ENCODE measurements around the gene NFRKB. TPM values are rescaled to one million over a fixed set of nuclear protein-coding genes. Genes with fewer than 3 reads are reported as not detected.

Gene NFRKB
- total RNA-seq, 1 experiment from 2014 or later: 48.2 TPM

- no peaks in the 10 kb centered on the region for H3K9me3 ChIP-seq (ENCODE audit: low read length)
- ChIA-PET CTCF (no interaction called here), POLR2A (ENCODE audit: unreplicated experiment) (interaction anchor here (0.6 kb wide), 1 partner anchor 60 kb away, joined by 3 read pairs; the partner anchor contains the start of gene PRDM10)
- intact Hi-C loops (cut with micrococcal nuclease): no loop called here
- H3K4me3 ChIP-seq (ENCODE audit: low read length): no peak overlapping the region
- TF ChIP-seq CTCF (conservative IDR thresholded peaks at IDR 0.05; ENCODE audit: low read depth, low read length) (no peak), EZH2phosphoT487 (IDR thresholded peaks at IDR 0.05; ENCODE audit: borderline replicate concordance, low read length) (no peak), EZH2 (IDR thresholded peaks at IDR 0.05; ENCODE audit: low read length, unreplicated experiment) (no peak)
- H2AFZ ChIP-seq (ENCODE audit: low read length): no peak overlapping the region
- DNase-seq: peak; percentile 34
- no peaks in the 10 kb centered on the region for H3K36me3 ChIP-seq (ENCODE audit: low read depth, low read length)
- H3K27ac ChIP-seq (ENCODE audit: low read length): no peak overlapping the region
- no TSS peak for BruUV-seq (replicated peaks)
- 0 out of 2 replicates have a peak, but pooled peaks cover 2% of the 10 kb centered on the region for H3K4me1 ChIP-seq (ENCODE audit: insufficient read depth, low read length)
- H3F3A ChIP-seq (ENCODE audit: low read length, unreplicated experiment): no peaks in the 10 kb centered on the region
- no peak; the same call in 1 of the 2 replicates for ATAC-seq
- H3K27me3 ChIP-seq (ENCODE audit: low read length): no peaks in the 10 kb centered on the region
- H3K79me2 ChIP-seq (ENCODE audit: low read length): no peaks in the 10 kb centered on the region
- no peaks in the 10 kb centered on the region for H3K9me2 ChIP-seq (replicated peaks; ENCODE audit: low read length)
- no peak overlapping the region for H3K9ac ChIP-seq (ENCODE audit: low read length)
- no peak overlapping the region for H3K4me2 ChIP-seq (ENCODE audit: low read length)
- no peaks in the 10 kb centered on the region for H4K20me1 ChIP-seq (ENCODE audit: low read length)
Observed at GRCh38 chr11:129943036-129943435, 47.7 kb upstream of the NFRKB start.

GRCh38 chr11:129939510-129939909 lies 44.1 kb upstream of the NFRKB start:
- intact Hi-C loops (cut with micrococcal nuclease): no loop called here
- CTCF ChIA-PET: no interaction called here
- POLR2A ChIA-PET (ENCODE audit: unreplicated experiment): no interaction called here

More at GRCh38 chr11:129939510-129939909, 44.1 kb upstream of the NFRKB start:
- DNase-seq (no peak), ATAC-seq (no peak)
- Histone ChIP-seq H3K4me3 (ENCODE audit: low read length) (no peak overlapping the region), H3K9me2 (replicated peaks; ENCODE audit: low read length) (no peaks in the 10 kb centered on the region), H3K27me3 (ENCODE audit: low read length) (no peaks in the 10 kb centered on the region), H3K9ac (ENCODE audit: low read length) (no peak overlapping the region), H3K36me3 (ENCODE audit: low read depth, low read length) (no peaks in the 10 kb centered on the region), H3K4me1 (ENCODE audit: insufficient read depth, low read length) (0 out of 2 replicates have a peak, but pooled peaks cover 2% of the 10 kb centered on the region), H4K20me1 (ENCODE audit: low read length) (no peaks in the 10 kb centered on the region), H3K9me3 (ENCODE audit: low read length) (no peaks in the 10 kb centered on the region), H3F3A (ENCODE audit: low read length, unreplicated experiment) (no peaks in the 10 kb centered on the region), H3K4me2 (ENCODE audit: low read length) (no peak overlapping the region), H3K79me2 (ENCODE audit: low read length) (no peaks in the 10 kb centered on the region), H2AFZ (ENCODE audit: low read length) (no peak overlapping the region), H3K27ac (ENCODE audit: low read length) (no peak overlapping the region)
- no TSS peak for BruUV-seq (replicated peaks)
- TF ChIP-seq EZH2 (IDR thresholded peaks at IDR 0.05; ENCODE audit: low read length, unreplicated experiment): no peak
- TF ChIP-seq EZH2phosphoT487 (IDR thresholded peaks at IDR 0.05; ENCODE audit: borderline replicate concordance, low read length): no peak
- no peak for TF ChIP-seq CTCF (conservative IDR thresholded peaks at IDR 0.05; ENCODE audit: low read depth, low read length)

All from PC-3 (cell line).